ENCODE results near the gene ACTL6B.

ACTL6B gene

GRCh38 chr7:100611983-100612729 is 44.1 kb downstream of the ACTL6B start, which contains the start of gene MOSPD3:
TSS of gene MOSPD3 (plus strand) at chr7:100612540. CDS start at chr7:100612792, 252 bp downstream.
- Histone ChIP-seq H3K9me3 (ENCODE audit: insufficient read depth, low read depth, low read length) (no peaks in the 10 kb centered on the region), H3K36me3 (ENCODE audit: insufficient read depth, low read depth, low read length) (no peaks in the 10 kb centered on the region), H3K4me1 (ENCODE audit: insufficient read depth, low read length) (no peaks in the 10 kb centered on the region), H3K27me3 (ENCODE audit: insufficient read depth, low read length) (peaks cover 6% of the 10 kb centered on the region), H3K27ac (ENCODE audit: low read length) (peak within 1 kb of the TSS; percentile 67), H3K4me3 (ENCODE audit: low read length) (peak within 1 kb of the TSS; percentile 90), H3K9ac (ENCODE audit: low read depth, low read length) (peak within 1 kb of the TSS; percentile 91; the same call in 1 of the 2 replicates)

- H3K4me1 ChIP-seq (ENCODE audit: insufficient read depth, low read length) = peaks cover 4% of the 10 kb centered on the region; the same call in 1 of the 2 replicates
- no peaks in the 10 kb centered on the region for H3K9me3 ChIP-seq (ENCODE audit: insufficient read depth, low read depth, low read length)
- no peak overlapping the region for H3K27ac ChIP-seq (ENCODE audit: low read length)
- H3K27me3 ChIP-seq (ENCODE audit: insufficient read depth, low read length) = peaks cover 22% of the 10 kb centered on the region
- no peak overlapping the region for H3K9ac ChIP-seq (ENCODE audit: low read depth, low read length)
- no peak overlapping the region for H3K4me3 ChIP-seq (ENCODE audit: low read length)
- H3K36me3 ChIP-seq (ENCODE audit: insufficient read depth, low read depth, low read length) = no peaks in the 10 kb centered on the region
These were observed 46.3 kb downstream of the ACTL6B start for GRCh38 chr7:100609958-100610357.

GRCh38 chr7:100607111-100607510 is 49.1 kb downstream of the ACTL6B start:
- H3K9ac ChIP-seq (ENCODE audit: low read depth, low read length) = no peak overlapping the region
- H3K4me3 ChIP-seq (ENCODE audit: low read length) = no peak overlapping the region
- no peaks in the 10 kb centered on the region for H3K9me3 ChIP-seq (ENCODE audit: insufficient read depth, low read depth, low read length)
- peaks cover 15% of the 10 kb centered on the region; the same call in 1 of the 2 replicates for H3K4me1 ChIP-seq (ENCODE audit: insufficient read depth, low read length)
- no peaks in the 10 kb centered on the region for H3K36me3 ChIP-seq (ENCODE audit: insufficient read depth, low read depth, low read length)
- H3K27me3 ChIP-seq (ENCODE audit: insufficient read depth, low read length) = peaks cover 19% of the 10 kb centered on the region
- no peak overlapping the region for H3K27ac ChIP-seq (ENCODE audit: low read length)

GRCh38 chr7:100606313-100606712 is 49.9 kb downstream of the ACTL6B start:
- no peak overlapping the region for H3K27ac ChIP-seq (ENCODE audit: low read length)
- H3K4me1 ChIP-seq (ENCODE audit: insufficient read depth, low read length) = peaks cover 21% of the 10 kb centered on the region; the same call in 1 of the 2 replicates
- no peak overlapping the region; the same call in 1 of the 2 replicates for H3K9ac ChIP-seq (ENCODE audit: low read depth, low read length)
- H3K27me3 ChIP-seq (ENCODE audit: insufficient read depth, low read length) = peaks cover 19% of the 10 kb centered on the region
- no peaks in the 10 kb centered on the region for H3K36me3 ChIP-seq (ENCODE audit: insufficient read depth, low read depth, low read length)
- H3K9me3 ChIP-seq (ENCODE audit: insufficient read depth, low read depth, low read length) = no peaks in the 10 kb centered on the region
- H3K4me3 ChIP-seq (ENCODE audit: low read length) = peak overlapping the region; percentile 67; the same call in 1 of the 2 replicates

GRCh38 chr7:100604976-100605911 is 51.0 kb downstream of the ACTL6B start:
- Histone ChIP-seq H3K27me3 (ENCODE audit: insufficient read depth, low read length) (peaks cover 19% of the 10 kb centered on the region), H3K9ac (ENCODE audit: low read depth, low read length) (peak overlapping the region; percentile 67; the same call in 1 of the 2 replicates), H3K27ac (ENCODE audit: low read length) (no peak overlapping the region), H3K9me3 (ENCODE audit: insufficient read depth, low read depth, low read length) (no peaks in the 10 kb centered on the region), H3K4me1 (ENCODE audit: insufficient read depth, low read length) (peaks cover 21% of the 10 kb centered on the region; the same call in 1 of the 2 replicates), H3K36me3 (ENCODE audit: insufficient read depth, low read depth, low read length) (no peaks in the 10 kb centered on the region), H3K4me3 (ENCODE audit: low read length) (peak overlapping the region; percentile 67)

- Histone ChIP-seq H3K4me1 (ENCODE audit: insufficient read depth, low read length) (peaks cover 21% of the 10 kb centered on the region; the same call in 1 of the 2 replicates), H3K27ac (ENCODE audit: low read length) (no peak overlapping the region), H3K9ac (ENCODE audit: low read depth, low read length) (peak overlapping the region; percentile 83; the same call in 1 of the 2 replicates)
These were observed 51.9 kb downstream of the ACTL6B start for GRCh38 chr7:100604028-100604975.

GRCh38 chr7:100603726-100604027 is 52.6 kb downstream of the ACTL6B start:
- Histone ChIP-seq H3K9ac (ENCODE audit: low read depth, low read length) (peak overlapping the region; percentile 83; the same call in 1 of the 2 replicates), H3K4me3 (ENCODE audit: low read length) (peak overlapping the region; percentile 74), H3K9me3 (ENCODE audit: insufficient read depth, low read depth, low read length) (no peaks in the 10 kb centered on the region), H3K36me3 (ENCODE audit: insufficient read depth, low read depth, low read length) (no peaks in the 10 kb centered on the region), H3K27me3 (ENCODE audit: insufficient read depth, low read length) (peaks cover 19% of the 10 kb centered on the region), H3K27ac (ENCODE audit: low read length) (no peak overlapping the region), H3K4me1 (ENCODE audit: insufficient read depth, low read length) (peaks cover 21% of the 10 kb centered on the region; the same call in 1 of the 2 replicates)

More at GRCh38 chr7:100604028-100604975, 51.9 kb downstream of the ACTL6B start:
- Histone ChIP-seq H3K27me3 (ENCODE audit: insufficient read depth, low read length) (peaks cover 19% of the 10 kb centered on the region), H3K9me3 (ENCODE audit: insufficient read depth, low read depth, low read length) (no peaks in the 10 kb centered on the region), H3K4me3 (ENCODE audit: low read length) (peak overlapping the region; percentile 74), H3K36me3 (ENCODE audit: insufficient read depth, low read depth, low read length) (no peaks in the 10 kb centered on the region)

GRCh38 chr7:100602889-100603725 is 53.1 kb downstream of the ACTL6B start:
- Histone ChIP-seq H3K27ac (ENCODE audit: low read length) (peak overlapping the region; percentile 56), H3K4me1 (ENCODE audit: insufficient read depth, low read length) (peaks cover 21% of the 10 kb centered on the region; the same call in 1 of the 2 replicates), H3K9me3 (ENCODE audit: insufficient read depth, low read depth, low read length) (no peaks in the 10 kb centered on the region), H3K9ac (ENCODE audit: low read depth, low read length) (peak overlapping the region; percentile 83), H3K27me3 (ENCODE audit: insufficient read depth, low read length) (peaks cover 19% of the 10 kb centered on the region), H3K4me3 (ENCODE audit: low read length) (peak overlapping the region; percentile 74), H3K36me3 (ENCODE audit: insufficient read depth, low read depth, low read length) (no peaks in the 10 kb centered on the region)

- Histone ChIP-seq H3K27ac (ENCODE audit: low read length) (no peak overlapping the region), H3K27me3 (ENCODE audit: insufficient read depth, low read length) (peaks cover 10% of the 10 kb centered on the region), H3K36me3 (ENCODE audit: insufficient read depth, low read depth, low read length) (no peaks in the 10 kb centered on the region), H3K4me3 (ENCODE audit: low read length) (no peak overlapping the region), H3K9me3 (ENCODE audit: insufficient read depth, low read depth, low read length) (no peaks in the 10 kb centered on the region), H3K9ac (ENCODE audit: low read depth, low read length) (no peak overlapping the region), H3K4me1 (ENCODE audit: insufficient read depth, low read length) (peaks cover 17% of the 10 kb centered on the region; the same call in 1 of the 2 replicates)
These were observed 55.6 kb downstream of the ACTL6B start for GRCh38 chr7:100600730-100601038.

- H3K27me3 ChIP-seq (ENCODE audit: insufficient read depth, low read length) = peaks cover 4% of the 10 kb centered on the region
- H3K9me3 ChIP-seq (ENCODE audit: insufficient read depth, low read depth, low read length) = no peaks in the 10 kb centered on the region
- H3K4me1 ChIP-seq (ENCODE audit: insufficient read depth, low read length) = peaks cover 17% of the 10 kb centered on the region; the same call in 1 of the 2 replicates
- H3K9ac ChIP-seq (ENCODE audit: low read depth, low read length) = no peak overlapping the region
- H3K27ac ChIP-seq (ENCODE audit: low read length) = no peak overlapping the region
- no peaks in the 10 kb centered on the region for H3K36me3 ChIP-seq (ENCODE audit: insufficient read depth, low read depth, low read length)
- no peak overlapping the region for H3K4me3 ChIP-seq (ENCODE audit: low read length)
These were observed 56.1 kb downstream of the ACTL6B start for GRCh38 chr7:100599911-100600729.
